Inflammatory macrophage treated with lipopolysaccharide for 4 hours (primary cell): ENCODE measurements around the gene HIF3A.
"Not testable (repeated sequence)": the region's sequence is repeated elsewhere in the genome, so short reads cannot be mapped to it uniquely, and the experiment has no call there.

ENCODE experiments used
- DNase-seq: peaks from one replicate; pipeline ENCODE4 v3.0.0-alpha.2; 2020

HIF3A gene

GRCh38 chr19:46296722-46297461 is at the start of gene HIF3A:
TSS of gene HIF3A (plus strand) at chr19:46297042. CDS start at chr19:46297077, 35 bp downstream.
- DNase-seq, result peak; percentile 2

GRCh38 chr19:46250076-46250735 is 46.6 kb upstream of the HIF3A start:
- no peak for DNase-seq

GRCh38 chr19:46251416-46251815 is 45.4 kb upstream of the HIF3A start:
- DNase-seq, result no peak

- no peak for DNase-seq
Observed at GRCh38 chr19:46254776-46255175, 42.1 kb upstream of the HIF3A start.

GRCh38 chr19:46256855-46257254 is 40.0 kb upstream of the HIF3A start:
- DNase-seq, result peak; percentile 54

- not testable (repeated sequence) for DNase-seq
Observed at GRCh38 chr19:46261501-46261900, 35.3 kb upstream of the HIF3A start.

- DNase-seq, result peak; percentile 43
Observed at GRCh38 chr19:46262684-46263296, 34.1 kb upstream of the HIF3A start.

GRCh38 chr19:46264801-46265200 is 32.0 kb upstream of the HIF3A start:
- DNase-seq, result not testable (repeated sequence)

- peak; percentile 68 for DNase-seq
Observed at GRCh38 chr19:46265217-46265828, 31.5 kb upstream of the HIF3A start.

GRCh38 chr19:46269101-46269500 is 27.7 kb upstream of the HIF3A start:
- DNase-seq, result no peak

- no peak for DNase-seq
Observed at GRCh38 chr19:46270521-46271256, 26.2 kb upstream of the HIF3A start.

GRCh38 chr19:46271481-46272197 is 25.2 kb upstream of the HIF3A start:
- peak; percentile 41 for DNase-seq

GRCh38 chr19:46273931-46274330 is 22.9 kb upstream of the HIF3A start:
- DNase-seq, result not testable (repeated sequence)

- DNase-seq, result no peak
Observed at GRCh38 chr19:46279177-46279576, 17.7 kb upstream of the HIF3A start.

GRCh38 chr19:46283771-46284170 is 13.1 kb upstream of the HIF3A start:
- DNase-seq, result no peak

- no peak for DNase-seq
Observed at GRCh38 chr19:46284635-46285034, 12.2 kb upstream of the HIF3A start.

- DNase-seq, result peak; percentile 27
Observed at GRCh38 chr19:46287585-46287984, 9.3 kb upstream of the HIF3A start.

GRCh38 chr19:46288896-46289588 is 7.8 kb upstream of the HIF3A start:
- peak; percentile 35 for DNase-seq

- no peak for DNase-seq
Observed at GRCh38 chr19:46289724-46290619, 6.9 kb upstream of the HIF3A start.

GRCh38 chr19:46291829-46292228 is 5.0 kb upstream of the HIF3A start:
- no peak for DNase-seq
